ENCODE results near the gene ABCE1.

DNA sequence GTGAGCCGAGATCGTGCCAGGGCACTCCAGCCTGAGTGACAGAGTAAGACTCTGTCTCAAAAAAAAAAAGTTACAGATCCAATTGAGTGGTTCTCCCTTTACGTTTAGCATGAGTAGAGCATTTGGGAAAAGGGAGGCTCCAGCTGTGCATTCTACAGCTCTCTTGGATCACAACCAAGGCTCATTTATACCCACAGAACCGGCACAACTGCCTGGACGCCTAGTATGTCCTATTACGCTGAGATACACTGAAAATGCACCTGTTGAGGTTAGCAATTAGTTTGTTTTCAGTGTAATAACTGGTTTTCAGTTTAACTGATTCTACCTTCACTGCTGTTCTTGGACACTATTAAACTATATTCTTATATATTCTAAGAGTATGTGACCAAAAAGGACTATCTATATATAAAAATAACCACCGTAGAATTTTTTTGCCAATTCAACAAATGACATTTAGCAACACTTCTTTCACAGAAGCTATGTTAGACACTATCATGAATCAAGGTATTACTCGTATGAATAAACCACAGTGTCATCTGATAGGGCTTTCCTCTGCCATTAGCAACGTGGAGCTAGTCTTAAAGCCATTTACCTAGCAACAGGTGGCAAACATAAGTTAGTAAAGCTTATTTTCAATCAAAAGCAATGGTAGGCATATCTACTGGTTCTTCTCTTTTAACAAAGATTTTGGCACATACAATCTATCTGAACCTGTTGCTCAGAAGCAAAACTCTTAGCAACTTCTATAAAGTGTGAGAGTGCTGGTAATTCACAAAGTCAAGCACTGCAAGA, 78.7 kb downstream of the ABCE1 start:
- TF ChIP-seq, protein P1, sequence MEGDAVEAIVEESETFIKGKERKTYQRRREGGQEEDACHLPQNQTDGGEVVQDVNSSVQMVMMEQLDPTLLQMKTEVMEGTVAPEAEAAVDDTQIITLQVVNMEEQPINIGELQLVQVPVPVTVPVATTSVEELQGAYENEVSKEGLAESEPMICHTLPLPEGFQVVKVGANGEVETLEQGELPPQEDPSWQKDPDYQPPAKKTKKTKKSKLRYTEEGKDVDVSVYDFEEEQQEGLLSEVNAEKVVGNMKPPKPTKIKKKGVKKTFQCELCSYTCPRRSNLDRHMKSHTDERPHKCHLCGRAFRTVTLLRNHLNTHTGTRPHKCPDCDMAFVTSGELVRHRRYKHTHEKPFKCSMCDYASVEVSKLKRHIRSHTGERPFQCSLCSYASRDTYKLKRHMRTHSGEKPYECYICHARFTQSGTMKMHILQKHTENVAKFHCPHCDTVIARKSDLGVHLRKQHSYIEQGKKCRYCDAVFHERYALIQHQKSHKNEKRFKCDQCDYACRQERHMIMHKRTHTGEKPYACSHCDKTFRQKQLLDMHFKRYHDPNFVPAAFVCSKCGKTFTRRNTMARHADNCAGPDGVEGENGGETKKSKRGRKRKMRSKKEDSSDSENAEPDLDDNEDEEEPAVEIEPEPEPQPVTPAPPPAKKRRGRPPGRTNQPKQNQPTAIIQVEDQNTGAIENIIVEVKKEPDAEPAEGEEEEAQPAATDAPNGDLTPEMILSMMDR (IDR thresholded peaks at IDR 0.05), result no peak
- TF ChIP-seq EZH2 (IDR thresholded peaks at IDR 0.05; ENCODE audit: borderline replicate concordance, insufficient read depth, low read depth, low read length, poor library complexity, severe bottlenecking), result no peak

Measured in B cell (primary cell).